Astrocyte of the spinal cord (primary cell): ENCODE measurements around the gene EMX2.

Experiments used
- DNase-seq: peaks from one replicate; pipeline ENCODE4 v3.0.0; 2011; ENCODE audit warnings: low read depth, low spot score
- H3K4me3 ChIP-seq: 2 replicates; pipeline ENCODE4 v1.5.1; 2011; ENCODE audit warnings: low read depth, mild to moderate bottlenecking, low read length, moderate library complexity
- in situ Hi-C: cut with HindIII; loops from 2 replicates; pipeline ENCODE4 v1.10.0; 2017; ENCODE audit warnings: low sequenced_read_pairs
- TF ChIP-seq, protein P1 (sequence below): IDR thresholded peaks from 2 replicates; pipeline ENCODE4 v1.5.1; 2012; ENCODE audit warnings: low read depth, mild to moderate bottlenecking, low read length, inconsistent platforms

EMX2 gene

DNA sequence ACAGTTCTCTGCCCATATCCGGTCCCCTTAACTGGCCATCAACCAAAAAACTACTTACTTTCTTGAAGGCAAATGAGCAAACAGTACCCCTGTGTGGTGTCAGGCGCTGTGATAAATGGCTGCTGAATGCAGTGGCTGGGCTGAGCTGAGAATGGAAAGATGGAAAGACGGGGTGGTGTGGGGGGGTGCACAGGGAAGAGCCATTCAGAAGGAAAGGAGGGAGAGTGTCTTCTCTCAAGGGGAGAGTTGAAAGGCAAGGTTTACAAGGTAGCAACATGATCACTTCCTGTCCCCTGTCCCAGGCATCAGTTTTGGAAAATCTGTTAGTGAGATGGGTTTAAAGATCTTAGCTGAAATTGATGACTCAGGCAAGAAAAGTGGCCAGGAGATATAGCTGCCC is 22.5 kb downstream of the EMX2 start:
- no peak for DNase-seq
- H3K4me3 ChIP-seq, result no peak overlapping the region
- TF ChIP-seq, protein P1, sequence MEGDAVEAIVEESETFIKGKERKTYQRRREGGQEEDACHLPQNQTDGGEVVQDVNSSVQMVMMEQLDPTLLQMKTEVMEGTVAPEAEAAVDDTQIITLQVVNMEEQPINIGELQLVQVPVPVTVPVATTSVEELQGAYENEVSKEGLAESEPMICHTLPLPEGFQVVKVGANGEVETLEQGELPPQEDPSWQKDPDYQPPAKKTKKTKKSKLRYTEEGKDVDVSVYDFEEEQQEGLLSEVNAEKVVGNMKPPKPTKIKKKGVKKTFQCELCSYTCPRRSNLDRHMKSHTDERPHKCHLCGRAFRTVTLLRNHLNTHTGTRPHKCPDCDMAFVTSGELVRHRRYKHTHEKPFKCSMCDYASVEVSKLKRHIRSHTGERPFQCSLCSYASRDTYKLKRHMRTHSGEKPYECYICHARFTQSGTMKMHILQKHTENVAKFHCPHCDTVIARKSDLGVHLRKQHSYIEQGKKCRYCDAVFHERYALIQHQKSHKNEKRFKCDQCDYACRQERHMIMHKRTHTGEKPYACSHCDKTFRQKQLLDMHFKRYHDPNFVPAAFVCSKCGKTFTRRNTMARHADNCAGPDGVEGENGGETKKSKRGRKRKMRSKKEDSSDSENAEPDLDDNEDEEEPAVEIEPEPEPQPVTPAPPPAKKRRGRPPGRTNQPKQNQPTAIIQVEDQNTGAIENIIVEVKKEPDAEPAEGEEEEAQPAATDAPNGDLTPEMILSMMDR, result no peak
- in situ Hi-C loops, result no loop called here

DNA sequence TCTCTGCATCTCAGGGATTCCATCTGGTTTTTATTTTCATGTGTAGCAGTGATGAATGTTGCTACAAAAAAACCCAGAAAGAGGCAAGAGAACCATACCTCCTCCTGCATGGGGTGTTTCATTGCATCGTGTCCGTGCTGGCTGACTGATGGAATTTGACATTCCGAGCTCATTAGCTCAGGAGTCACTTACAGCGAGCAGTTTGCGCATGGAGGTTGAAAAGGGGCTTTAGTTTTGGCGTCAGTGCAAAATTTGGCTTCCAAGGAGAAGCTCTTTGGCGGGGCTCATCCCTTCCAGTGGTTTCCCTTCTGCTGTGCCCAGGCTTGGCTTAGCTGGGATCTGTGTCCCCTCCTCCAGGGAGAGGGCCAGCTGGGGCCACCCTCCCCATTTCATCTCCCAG is 25.8 kb downstream of the EMX2 start:
- DNase-seq, result no peak
- no peak overlapping the region for H3K4me3 ChIP-seq
- TF ChIP-seq, protein P1, result no peak
- in situ Hi-C loops, result no loop called here

DNA sequence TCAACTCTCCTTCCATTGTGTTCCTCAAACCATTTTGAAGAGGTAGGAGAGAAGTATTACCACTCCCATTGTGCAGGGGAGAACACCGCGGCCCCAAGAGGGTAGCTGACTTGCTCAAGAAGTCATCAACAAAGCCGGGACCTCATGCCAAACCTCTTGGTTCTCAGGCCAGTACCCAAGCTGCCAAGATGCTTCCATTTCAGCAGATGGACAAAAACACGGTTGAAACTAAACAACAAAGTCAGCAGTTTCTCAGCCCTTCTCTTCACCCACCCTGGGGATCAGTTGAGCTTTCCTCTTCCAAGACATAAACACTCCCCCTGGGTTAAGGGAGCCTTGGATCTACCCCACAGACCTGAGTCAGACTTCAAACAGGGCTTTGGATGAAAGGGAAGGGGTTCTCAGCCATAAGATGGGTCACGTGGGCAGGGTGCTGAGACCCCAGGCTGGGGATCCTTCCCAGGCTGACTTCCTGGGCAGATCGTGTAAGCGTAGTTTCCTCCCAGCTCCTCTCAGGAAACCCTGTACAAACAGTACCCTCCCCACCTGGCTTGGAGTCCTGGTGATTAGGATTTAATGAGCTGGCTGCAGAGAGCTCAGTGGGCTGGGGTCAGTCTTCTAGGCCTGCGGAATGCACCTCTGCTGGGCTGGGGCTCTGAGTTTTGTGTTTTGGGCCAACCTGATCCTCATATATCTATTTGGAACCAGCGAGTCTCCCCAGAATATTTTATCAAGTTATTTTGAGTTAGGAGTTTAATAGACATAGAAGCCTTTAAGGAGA is 27.3 kb downstream of the EMX2 start:
- H3K4me3 ChIP-seq, result no peak overlapping the region
- in situ Hi-C loops, result no loop called here
- TF ChIP-seq, protein P1, result no peak
- no peak for DNase-seq

DNA sequence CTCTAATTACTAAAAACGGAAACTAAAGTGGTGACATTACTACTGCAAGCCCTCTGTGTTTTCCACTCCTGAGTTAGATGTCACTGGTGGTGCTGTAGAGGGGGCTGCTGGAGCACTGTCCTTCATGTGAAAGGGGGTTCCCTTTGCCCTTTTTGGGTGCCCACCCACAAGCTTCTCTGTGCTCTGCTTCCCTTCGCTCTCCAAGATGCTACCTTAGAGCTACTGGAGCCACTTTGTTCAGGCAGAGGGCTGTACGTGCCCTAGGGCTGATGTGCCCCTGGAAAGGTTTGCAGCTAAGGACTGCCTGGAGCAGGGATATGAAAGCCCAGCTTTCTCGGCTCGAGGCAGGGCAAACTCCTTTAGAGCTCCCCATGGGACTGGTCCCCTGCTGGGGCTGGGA is 28.3 kb downstream of the EMX2 start:
- in situ Hi-C loops, result no loop called here
- no peak overlapping the region for H3K4me3 ChIP-seq
- TF ChIP-seq, protein P1, result no peak
- no peak for DNase-seq

DNA sequence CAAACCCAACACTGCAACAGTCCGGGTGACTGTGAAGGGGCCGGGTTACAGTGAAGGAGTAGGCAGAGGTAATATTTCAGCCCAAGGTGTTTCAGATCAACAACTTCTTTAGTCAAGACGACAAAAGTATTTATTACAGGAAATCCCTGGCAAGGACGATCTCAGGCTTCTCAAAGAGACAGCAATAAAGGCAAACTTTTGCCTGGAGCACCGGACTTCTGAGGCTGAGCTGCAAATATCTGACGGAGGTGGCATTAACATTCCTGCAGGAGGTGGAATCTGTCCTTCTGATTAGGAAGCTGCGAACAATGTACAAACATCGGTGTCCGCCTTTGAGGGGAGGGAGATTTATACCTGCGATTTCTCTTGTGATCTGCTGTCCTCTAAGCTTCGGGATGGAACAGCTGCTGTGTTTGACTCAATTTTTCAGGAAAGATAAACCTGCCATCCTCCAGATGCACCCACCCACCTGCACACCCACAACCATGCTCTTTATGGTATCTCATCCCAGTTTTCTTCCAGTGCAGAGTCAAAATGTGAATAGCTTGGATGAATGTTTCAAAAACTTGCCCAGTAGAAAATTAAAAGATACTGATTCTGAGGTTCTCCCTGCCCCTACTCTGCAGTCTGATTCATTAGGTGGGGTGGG is 32.1 kb downstream of the EMX2 start:
- DNase-seq, result no peak
- TF ChIP-seq, protein P1, result no peak
- in situ Hi-C loops, result no loop called here
- H3K4me3 ChIP-seq, result no peak overlapping the region

DNA sequence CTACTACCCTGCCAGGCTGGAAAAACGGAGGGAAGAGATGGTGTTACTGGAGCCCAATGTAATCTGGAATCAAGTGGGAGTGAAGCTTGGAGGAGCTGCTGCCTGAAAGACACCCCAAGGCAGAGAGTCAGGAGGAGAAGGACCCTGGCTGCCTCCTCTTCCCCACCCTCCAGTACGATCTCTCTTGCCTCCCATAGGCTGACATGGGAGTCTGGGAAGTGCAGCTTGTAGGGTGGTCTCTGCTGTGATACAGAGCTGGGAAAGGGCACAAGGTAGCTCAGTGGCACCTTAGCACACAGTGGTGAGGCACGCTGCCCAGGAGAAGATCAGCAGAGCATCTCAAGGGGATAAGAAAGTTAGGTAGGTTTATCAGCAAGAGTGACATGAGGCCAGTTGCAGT is 35.9 kb downstream of the EMX2 start:
- TF ChIP-seq, protein P1, result no peak
- DNase-seq, result no peak
- H3K4me3 ChIP-seq, result no peak overlapping the region
- in situ Hi-C loops, result no loop called here
